Tongue (tissue), 3 donors: Measurements from ENCODE around the gene AMOT. TPM values are rescaled to one million over a fixed set of nuclear protein-coding genes. Genes with fewer than 3 reads are reported as not detected.

Experiments used
- DNase-seq: peaks from one replicate; pipeline ENCODE4 v3.0.0-alpha.2; 2015
- small RNA-seq: library from RNA; depleted of rRNA; stranded (forward); fragments of <200 nt; gene quantifications from one replicate; pipeline ENCODE3, GENCODE V24; 2014; ENCODE audit warnings: low replicate concordance
- total RNA-seq: library from RNA; depleted of rRNA; stranded (reverse); fragments of >200 nt; gene quantifications from one replicate; pipeline ENCODE4 v1.2.3, GENCODE V29; 2014

Gene AMOT
- total RNA-seq, 1 donor from 2014 or later, result 68.5 TPM

DNA sequence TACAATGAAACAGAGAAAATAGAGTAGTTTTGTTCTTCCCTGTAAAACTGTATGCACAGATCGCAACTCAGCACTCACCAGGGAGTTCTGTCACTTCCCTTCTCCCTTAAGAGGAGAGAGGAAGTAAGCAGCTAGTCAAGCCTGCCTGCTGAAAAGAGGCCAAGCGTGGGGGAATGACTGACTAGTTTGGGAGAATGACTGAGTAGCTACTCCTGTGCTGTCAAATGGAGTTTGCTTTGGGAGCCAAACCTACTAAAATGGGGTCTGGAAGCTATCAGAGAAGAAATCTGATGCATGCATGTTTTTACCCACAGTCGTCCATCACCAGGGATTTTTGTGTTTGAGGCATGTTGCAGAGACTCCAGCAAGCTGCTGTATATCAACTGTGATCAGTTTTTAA, 106.3 kb downstream of the AMOT start:
- DNase-seq, result peak; percentile 24

DNA sequence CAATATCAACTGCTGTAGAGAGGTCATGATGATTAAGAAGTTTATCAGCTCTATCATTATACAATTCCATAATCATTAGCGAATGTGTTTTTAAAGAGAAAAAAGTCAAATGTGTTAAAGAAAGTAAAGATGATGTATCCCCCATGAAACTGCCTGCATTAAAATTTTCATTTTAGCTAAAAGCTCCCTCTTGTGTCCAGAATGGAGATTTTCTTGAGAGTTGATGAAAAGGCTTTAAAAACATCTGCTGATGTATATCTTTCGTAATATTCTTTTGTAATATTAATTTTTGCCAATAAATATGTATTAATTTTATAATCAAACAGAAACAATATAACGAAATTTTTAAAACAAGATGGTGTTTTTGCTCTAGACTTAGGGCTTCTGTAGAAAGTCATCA, 108.8 kb downstream of the AMOT start:
- DNase-seq, result no peak

Small RNAs within 50 kb of the gene (small RNA-seq; reads per million reads assigned to genes)
- not detected for gene RN7SL266P

Other genes starting within 250 kb of the AMOT start
- 3.4 TPM for gene LHFPL1, start 160.9 kb downstream of the AMOT start, total RNA-seq